SU-DHL-6 (cell line): ENCODE results near the gene KLHL18.
"Not testable (repeated sequence)": the region's sequence is repeated elsewhere in the genome, so short reads cannot be mapped to it uniquely, and the experiment has no call there.

ENCODE experiments used
- H2AFZ ChIP-seq: fragments of 200-600 bp; sonication (generic); 2 replicates; pipeline ENCODE4 v1.6.1; 2014; ENCODE audit warnings: low read depth, mild to moderate bottlenecking, moderate library complexity, mixed read lengths, antibody characterized with exemption, low read length; ENCODE audit not compliant: severe bottlenecking
- H3F3A ChIP-seq: fragments of 200-600 bp; shearing (Covaris generic); 2 replicates; pipeline ENCODE4 v1.6.0; 2016; ENCODE audit warnings: antibody characterized with exemption, mild to moderate bottlenecking; ENCODE audit not compliant: insufficient read depth
- H3K27ac ChIP-seq: fragments of 200-600 bp; sonication (generic); 2 replicates; pipeline ENCODE4 v1.5.1; 2016; ENCODE audit warnings: low read depth, mild to moderate bottlenecking, low read length, moderate library complexity, mixed read lengths
- H3K27me3 ChIP-seq: fragments of 200-600 bp; sonication (generic), shearing (Covaris generic); 2 replicates; pipeline ENCODE4 v1.6.0; 2014; ENCODE audit warnings: mild to moderate bottlenecking, low read length
- H3K36me3 ChIP-seq: fragments of 200-600 bp; sonication (generic); 2 replicates; pipeline ENCODE4 v1.6.1; 2014; ENCODE audit warnings: mild to moderate bottlenecking, low read length, mixed read lengths
- H3K4me2 ChIP-seq: fragments of 300-600, 200-600 bp; shearing (Covaris generic), sonication (generic); 2 replicates; pipeline ENCODE4 v1.6.0; 2014; ENCODE audit warnings: low read length, low read depth, mild to moderate bottlenecking; ENCODE audit not compliant: poor library complexity, severe bottlenecking
- H3K4me3 ChIP-seq: fragments of 200-600 bp; sonication (generic); 2 replicates; pipeline ENCODE4 v1.5.1; 2014; ENCODE audit warnings: antibody characterized with exemption, low read length, mild to moderate bottlenecking, mixed read lengths; ENCODE audit not compliant: insufficient read depth, poor library complexity, severe bottlenecking
- H3K79me2 ChIP-seq: fragments of 200-600 bp; sonication (generic); 2 replicates; pipeline ENCODE4 v1.6.1; 2014; ENCODE audit warnings: mild to moderate bottlenecking, low read length, moderate library complexity; ENCODE audit not compliant: insufficient read depth
- H3K9ac ChIP-seq: fragments of 200-600 bp; sonication (generic); 2 replicates; pipeline ENCODE4 v1.7.0; 2014; ENCODE audit warnings: mild to moderate bottlenecking, low read length
- H3K9me2 ChIP-seq: fragments of 200-600 bp; sonication (generic); replicated peaks from 2 replicates; pipeline ENCODE4 v1.6.1; 2014; ENCODE audit warnings: low read length; ENCODE audit not compliant: insufficient read depth
- H3K9me3 ChIP-seq: fragments of 200-600 bp; sonication (generic); 2 replicates; pipeline ENCODE4 v1.6.1; 2014; ENCODE audit warnings: low read length, mixed read lengths; ENCODE audit not compliant: insufficient read depth
- H4K20me1 ChIP-seq: fragments of 200-600 bp; sonication (generic); 2 replicates; pipeline ENCODE4 v1.6.1; 2014; ENCODE audit warnings: low read depth, mild to moderate bottlenecking, antibody characterized with exemption, low read length, moderate library complexity, mixed read lengths
- CTCF ChIP-seq: fragments of 200-600 bp; sonication (generic); IDR thresholded peaks from one replicate; pipeline ENCODE4 v1.5.1; 2017; ENCODE audit warnings: antibody characterized with exemption, mild to moderate bottlenecking, low read length, moderate library complexity; ENCODE audit not compliant: insufficient read depth, poor library complexity, severe bottlenecking
- EZH2phosphoT487 ChIP-seq: fragments of 200-600 bp; sonication (generic), shearing (Covaris generic); conservative IDR thresholded peaks from 2 replicates; pipeline ENCODE4 v1.6.1; 2018; ENCODE audit warnings: mild to moderate bottlenecking, antibody characterized with exemption, low read length, moderate library complexity, mixed read lengths

KLHL18 gene

GRCh38 chr3:47313341-47314055 is 30.8 kb downstream of the KLHL18 start:
- H3K9me3 ChIP-seq = no peaks in the 10 kb centered on the region
- no peak overlapping the region for H3K9ac ChIP-seq
- H3K79me2 ChIP-seq = peaks cover 16% of the 10 kb centered on the region
- H3K4me3 ChIP-seq = no peak overlapping the region
- H3K9me2 ChIP-seq = no peaks in the 10 kb centered on the region
- no peak for TF ChIP-seq EZH2phosphoT487
- H4K20me1 ChIP-seq = no peaks in the 10 kb centered on the region
- H3K27me3 ChIP-seq = no peaks in the 10 kb centered on the region
- H3K4me2 ChIP-seq = no peak overlapping the region
- H3K36me3 ChIP-seq = no peaks in the 10 kb centered on the region
- no peak overlapping the region for H2AFZ ChIP-seq
- no peak overlapping the region for H3K27ac ChIP-seq
- H3F3A ChIP-seq = no peaks in the 10 kb centered on the region

- Histone ChIP-seq H3K9me2 (no peaks in the 10 kb centered on the region), H3K4me2 (no peak overlapping the region), H3K27me3 (no peaks in the 10 kb centered on the region), H2AFZ (no peak overlapping the region), H3F3A (no peaks in the 10 kb centered on the region), H4K20me1 (no peaks in the 10 kb centered on the region), H3K4me3 (no peak overlapping the region), H3K9me3 (no peaks in the 10 kb centered on the region), H3K36me3 (no peaks in the 10 kb centered on the region), H3K9ac (no peak overlapping the region), H3K27ac (no peak overlapping the region), H3K79me2 (peaks cover 21% of the 10 kb centered on the region)
- TF ChIP-seq CTCF = no peak
- no peak for TF ChIP-seq EZH2phosphoT487
Observed at GRCh38 chr3:47314056-47314764, 31.5 kb downstream of the KLHL18 start.

GRCh38 chr3:47315069-47315647 is 32.4 kb downstream of the KLHL18 start:
- no peaks in the 10 kb centered on the region for H3F3A ChIP-seq
- no peak overlapping the region for H3K27ac ChIP-seq
- H2AFZ ChIP-seq = no peak overlapping the region
- H4K20me1 ChIP-seq = no peaks in the 10 kb centered on the region
- no peaks in the 10 kb centered on the region for H3K27me3 ChIP-seq
- H3K9me3 ChIP-seq = no peaks in the 10 kb centered on the region
- no peaks in the 10 kb centered on the region for H3K36me3 ChIP-seq
- peaks cover 21% of the 10 kb centered on the region for H3K79me2 ChIP-seq
- no peak for TF ChIP-seq CTCF
- TF ChIP-seq EZH2phosphoT487 = no peak
- no peak overlapping the region for H3K4me2 ChIP-seq
- H3K9me2 ChIP-seq = no peaks in the 10 kb centered on the region
- no peak overlapping the region for H3K4me3 ChIP-seq
- H3K9ac ChIP-seq = no peak overlapping the region

- H3K27me3 ChIP-seq, H4K20me1 ChIP-seq, H3K4me2 ChIP-seq, H3K9me2 ChIP-seq, H3K36me3 ChIP-seq, H3F3A ChIP-seq, H3K4me3 ChIP-seq, H3K27ac ChIP-seq, H2AFZ ChIP-seq, H3K9ac ChIP-seq, H3K9me3 ChIP-seq: not testable (repeated sequence)
- peaks cover 16% of the 10 kb centered on the region; the same call in 1 of the 2 replicates for H3K79me2 ChIP-seq
Observed at GRCh38 chr3:47316151-47316550, 33.4 kb downstream of the KLHL18 start.
